Renal cortical epithelial cell (primary cell): Measurements from ENCODE around the gene NELFB. TPM values are rescaled to one million over a fixed set of nuclear protein-coding genes. Genes with fewer than 3 reads are reported as not detected.

Experiments used
- DNase-seq: peaks from one replicate; pipeline ENCODE4 v3.0.0-alpha.2; 2011; ENCODE audit warnings: low read depth
- total RNA-seq: library from RNA; depleted of rRNA; stranded (reverse); fragments of >200 nt; gene quantifications from 2 replicates; pipeline ENCODE4 v1.2.3, GENCODE V29; 2014

Gene NELFB
- total RNA-seq, 1 donor from 2014 or later, result 62.2 TPM

DNA sequence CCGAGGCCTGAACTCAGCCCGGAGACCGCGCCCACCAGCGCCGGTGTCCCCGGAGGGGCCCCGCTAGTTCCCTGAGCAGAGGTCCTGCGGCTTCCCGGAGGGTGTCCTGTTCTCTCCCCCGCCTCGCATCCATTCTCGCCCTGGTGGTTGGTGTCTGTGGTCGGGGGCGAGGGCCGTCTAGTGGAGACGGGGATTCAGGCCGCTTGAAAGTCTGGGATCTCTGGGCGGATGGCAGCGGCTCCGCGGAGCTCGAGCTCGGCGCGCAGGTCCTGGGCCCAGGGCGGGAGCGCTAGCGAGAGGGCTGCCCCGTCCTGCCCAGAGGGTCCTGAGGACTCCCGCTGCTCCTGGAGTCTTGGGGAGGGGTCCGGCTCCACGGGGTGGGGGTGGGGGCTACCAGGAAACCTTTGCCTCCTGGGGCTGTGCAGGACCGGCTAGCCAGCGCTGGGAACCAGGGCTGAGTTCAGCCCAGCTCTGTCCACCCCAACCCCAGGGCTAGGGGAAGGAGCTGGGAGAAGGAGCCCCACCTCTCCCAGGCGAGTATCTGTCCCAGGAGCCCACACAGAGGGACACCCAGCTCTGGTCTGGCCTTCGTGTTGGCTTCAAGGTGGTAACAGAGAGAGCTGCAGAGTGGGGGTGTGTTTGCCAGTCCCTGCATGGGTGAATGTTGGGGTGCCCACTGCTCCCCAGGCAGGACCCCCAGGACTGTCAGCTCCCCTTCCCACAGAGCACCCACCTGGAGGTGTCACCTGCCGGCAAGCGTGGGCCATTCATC, 26.4 kb downstream of the NELFB start:
- no peak for DNase-seq

DNA sequence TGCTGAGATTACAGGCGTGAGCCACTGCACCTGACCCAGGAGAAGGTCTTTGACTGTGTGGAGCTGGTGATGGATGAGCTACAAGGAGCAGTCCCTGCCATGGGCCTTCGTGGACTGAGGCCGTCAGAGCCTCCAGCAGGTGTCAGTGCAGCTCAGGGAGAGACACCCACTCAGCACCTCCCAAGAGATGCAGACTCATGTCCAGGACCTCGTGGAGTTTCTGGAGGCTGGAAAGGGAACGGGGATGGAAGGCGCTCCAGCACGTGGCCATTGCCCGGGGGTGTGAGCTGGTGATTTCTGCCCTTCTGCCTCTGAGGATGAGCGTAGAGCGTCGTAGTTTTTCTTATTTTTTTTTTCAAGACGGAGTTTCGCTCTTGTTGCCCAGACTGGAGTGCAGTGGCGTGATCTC, 31.9 kb downstream of the NELFB start:
- peak; percentile 65 for DNase-seq

DNA sequence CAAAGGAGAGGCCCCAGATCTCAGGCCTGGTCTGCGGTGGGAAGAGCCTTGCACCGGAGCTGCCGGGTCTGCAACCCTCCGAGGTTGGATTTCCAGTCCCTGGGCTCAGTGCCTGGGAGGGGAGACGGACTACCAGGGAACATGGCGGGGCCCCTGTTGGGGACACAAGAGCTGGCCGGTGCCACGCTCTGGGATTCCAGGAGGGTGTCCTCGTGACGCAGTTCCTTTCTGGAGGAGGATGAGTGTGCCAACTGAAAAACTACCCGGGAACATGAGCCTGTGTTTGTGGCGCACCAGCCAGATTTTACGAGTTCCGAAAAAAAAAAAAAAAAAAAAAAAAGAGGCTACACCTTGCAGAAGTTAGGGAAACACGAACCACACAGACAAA, 38.0 kb downstream of the NELFB start:
- DNase-seq, result no peak

DNA sequence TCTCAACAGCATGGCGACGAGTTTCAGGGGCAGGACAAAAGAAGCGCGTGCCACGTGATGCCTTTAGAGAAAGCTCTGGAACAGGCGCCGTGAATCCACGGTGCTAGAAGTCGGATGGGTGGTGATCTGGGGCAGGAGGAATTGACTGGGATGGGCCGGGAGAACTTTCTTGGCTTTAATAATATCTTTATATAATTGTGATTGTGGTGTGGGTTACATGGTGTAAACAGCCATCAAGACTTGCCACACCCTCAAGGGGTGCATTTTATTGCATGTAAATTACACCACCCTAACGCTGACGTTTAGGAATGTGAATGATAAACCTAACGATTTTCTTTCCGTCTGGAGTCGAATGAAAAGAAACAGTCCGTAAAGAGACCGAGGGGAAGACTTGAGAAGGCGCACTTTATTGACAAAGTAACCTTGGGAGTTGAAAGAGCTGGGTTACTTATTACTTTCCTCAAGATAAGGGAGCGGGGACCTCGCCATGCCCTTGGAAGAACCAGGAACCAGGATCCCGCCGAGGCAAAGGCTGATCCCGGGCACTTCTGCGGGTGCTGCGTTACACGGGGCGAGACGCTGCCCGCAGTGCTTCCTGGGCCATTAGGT, 38.5 kb downstream of the NELFB start:
- peak; percentile 64 for DNase-seq

DNA sequence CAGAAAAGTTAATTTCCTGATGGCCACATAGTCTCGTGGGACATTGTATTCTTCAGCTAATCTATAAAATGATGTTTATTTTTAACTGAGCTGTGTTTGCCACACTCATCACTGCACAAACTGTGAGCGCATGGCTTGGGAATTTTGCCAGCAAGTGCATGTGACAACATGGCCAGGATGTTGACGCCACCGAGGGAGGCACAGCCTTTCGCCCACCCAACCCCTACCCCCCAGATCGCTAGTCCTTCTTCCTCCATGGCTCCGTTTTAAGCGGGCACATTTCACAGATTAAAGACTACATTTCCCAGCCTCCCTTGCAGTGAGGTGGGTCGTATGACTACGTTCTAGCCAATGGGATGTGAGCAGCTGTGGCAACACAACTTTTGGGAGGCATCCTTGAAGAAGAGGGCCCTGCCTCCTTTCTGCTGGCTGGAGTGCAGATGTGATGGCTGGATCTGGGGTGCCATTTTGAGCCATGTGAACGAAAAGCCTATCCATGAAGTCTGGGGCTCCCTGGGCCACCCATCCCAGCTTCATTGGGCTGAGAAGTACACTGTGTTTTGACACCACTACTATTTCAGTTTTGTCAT, 39.1 kb downstream of the NELFB start:
- DNase-seq, result peak; percentile 63

DNA sequence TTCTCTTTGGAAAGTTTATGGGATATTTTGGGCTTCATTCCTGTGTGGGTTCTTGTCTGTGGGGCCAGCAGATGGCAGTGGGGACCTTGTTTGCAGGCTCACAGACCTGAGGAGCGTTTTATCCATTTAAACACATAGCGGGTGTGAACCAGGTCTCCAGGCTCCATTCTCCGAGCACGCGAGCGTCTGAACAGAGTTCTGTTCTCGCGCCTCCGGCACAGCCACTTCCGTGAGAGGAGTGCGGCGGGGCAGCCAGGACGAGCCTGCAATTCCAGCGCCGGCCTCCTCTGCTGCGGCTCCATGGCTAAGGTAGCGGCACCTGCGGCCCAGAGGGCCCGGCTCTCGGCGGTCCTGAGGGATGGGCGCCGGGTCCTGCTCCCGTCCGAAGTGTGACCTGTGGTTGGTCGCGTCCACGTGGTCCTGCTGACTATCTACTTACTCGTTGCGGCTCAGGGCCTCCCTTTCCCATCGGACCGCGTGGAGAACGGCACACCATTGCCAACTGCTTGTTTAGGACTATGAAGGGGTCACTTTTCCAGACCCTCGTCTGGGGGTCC, 39.6 kb downstream of the NELFB start:
- DNase-seq, result peak; percentile 27

DNA sequence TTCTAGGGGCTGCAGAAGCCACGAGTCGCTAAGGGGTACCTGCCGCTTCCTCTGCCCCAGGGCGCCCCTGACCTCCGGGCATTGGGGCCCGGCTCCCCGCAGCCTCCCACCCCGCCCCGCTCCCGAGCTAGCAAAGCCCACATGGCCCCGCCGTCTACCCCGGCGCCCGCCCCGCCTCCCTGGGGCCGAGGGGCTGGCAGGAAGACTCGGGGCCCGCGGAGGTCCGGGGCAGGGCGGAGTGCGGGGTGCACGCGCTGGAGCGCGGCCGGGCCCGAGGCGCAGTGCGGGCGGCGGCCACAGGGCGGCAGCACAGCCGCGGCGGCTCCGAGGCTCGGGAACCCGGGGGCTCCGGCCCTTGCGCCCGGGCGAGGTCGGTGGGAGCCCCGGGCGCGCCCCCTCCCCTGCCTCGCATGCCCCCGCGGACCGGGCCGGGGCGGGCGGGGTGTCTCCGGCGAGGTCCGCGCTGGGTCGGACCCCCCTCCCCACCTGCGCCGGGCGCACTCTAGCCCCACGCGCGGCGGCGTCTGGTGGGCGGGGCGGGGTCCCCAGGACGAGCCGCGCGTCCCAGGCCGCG, 40.2 kb downstream of the NELFB start:
- no peak for DNase-seq

DNA sequence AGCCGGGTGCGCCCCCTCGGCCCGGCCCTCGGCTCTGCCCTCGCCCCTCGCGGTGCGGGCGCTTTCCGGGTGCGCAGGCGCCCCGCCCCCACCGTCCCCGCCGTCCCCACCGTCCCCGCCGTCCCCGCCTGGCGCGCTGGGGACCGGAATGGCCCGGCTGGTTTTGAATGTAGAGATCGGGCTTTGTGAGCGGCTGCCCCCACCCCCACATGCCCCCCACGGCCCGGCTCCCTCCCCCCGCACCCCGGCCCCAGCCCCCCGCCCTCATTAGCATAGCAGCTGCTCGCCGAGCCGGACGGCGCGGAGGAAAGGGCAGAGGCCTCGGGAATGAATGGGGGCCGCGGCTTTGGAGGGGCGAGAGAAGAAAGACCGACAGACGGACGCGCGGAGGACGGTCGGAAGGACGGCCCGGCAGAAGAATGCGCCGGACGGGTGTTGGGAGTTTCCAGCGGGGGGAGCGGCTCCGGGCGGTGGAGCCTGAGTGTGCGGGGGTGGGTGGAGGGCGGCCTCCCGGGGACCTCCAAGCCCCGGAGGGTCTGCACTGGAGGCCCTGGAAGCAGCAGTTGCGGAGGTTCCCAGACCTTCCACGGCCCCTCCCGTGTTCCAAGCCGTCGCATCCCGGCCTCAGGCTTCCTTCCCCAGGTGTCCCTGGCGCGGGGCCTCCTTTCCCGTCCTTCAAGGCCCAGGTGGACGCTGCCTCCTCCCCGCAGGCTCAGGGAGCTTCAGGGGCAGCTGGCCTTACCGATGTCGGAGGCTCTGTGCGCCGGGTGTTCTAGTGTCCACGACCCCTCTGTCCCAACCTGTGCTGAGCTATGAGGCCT, 40.9 kb downstream of the NELFB start:
- DNase-seq, result no peak

DNA sequence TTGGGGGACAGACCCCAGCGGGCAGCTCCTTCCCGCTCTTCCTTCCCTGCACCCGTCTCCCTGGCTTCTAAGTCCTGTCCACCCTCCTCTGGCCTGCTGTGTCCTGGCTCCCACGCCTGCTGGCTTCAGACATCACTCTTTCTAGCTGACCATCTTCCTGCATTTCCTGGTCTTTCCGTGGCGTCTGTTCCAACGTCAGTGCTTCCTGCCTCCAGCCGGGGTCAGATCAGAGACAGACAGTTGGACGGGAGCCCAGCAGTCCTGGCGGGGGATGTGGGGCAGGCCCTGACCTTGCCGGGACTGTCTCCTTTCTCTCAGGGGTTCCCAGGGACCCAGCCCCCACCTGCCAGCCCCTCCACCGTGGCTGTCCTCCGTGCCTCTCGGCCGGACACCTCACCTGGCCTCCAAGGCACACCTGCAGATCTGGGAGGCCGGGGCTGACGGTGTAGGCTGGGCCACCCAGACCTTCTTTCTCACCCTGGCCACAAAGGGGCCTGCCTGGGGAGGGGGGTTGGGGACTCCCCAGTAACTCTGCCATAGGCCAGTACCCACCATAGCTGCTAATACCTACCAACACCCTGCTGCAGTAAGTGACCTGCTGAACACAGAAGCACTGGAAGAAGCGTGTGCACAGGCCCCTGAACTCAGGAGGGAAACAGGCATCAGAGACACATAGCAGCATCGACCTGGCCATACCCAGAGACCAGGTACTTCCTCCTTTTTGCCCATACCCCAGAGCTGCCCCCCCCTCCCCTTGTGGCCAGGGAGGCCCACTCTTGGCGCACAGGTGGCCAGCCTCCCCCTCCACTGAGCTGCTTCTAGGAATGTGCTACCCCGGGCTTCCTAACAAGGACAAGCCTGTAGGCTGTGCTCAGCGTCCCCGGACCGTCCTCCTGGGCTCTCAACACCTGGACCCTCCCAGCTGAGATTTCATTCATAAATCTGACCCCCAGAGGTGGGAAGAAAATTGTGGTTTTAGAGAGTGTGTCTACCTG, 41.8 kb downstream of the NELFB start:
- DNase-seq, result no peak

DNA sequence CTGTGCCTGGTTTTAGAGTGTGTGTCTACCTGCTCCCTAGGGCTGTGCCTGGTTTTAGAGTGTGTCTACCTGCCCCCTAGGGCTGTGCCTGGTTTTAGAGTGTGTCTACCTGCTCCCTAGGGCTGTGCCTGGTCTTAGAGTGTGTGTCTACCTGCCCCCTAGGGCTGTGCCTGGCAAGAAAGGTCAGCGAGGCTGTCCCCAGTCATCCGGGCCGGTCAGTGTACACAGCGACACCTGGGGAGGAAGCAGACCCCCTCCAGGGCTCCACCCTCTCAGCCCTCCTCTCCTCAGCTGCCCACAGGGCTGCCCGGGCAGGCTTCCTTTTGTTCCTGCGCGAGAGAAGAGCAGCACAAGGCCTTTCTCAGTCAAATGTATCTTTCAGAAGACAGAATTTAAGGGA, 42.8 kb downstream of the NELFB start:
- no peak for DNase-seq

DNA sequence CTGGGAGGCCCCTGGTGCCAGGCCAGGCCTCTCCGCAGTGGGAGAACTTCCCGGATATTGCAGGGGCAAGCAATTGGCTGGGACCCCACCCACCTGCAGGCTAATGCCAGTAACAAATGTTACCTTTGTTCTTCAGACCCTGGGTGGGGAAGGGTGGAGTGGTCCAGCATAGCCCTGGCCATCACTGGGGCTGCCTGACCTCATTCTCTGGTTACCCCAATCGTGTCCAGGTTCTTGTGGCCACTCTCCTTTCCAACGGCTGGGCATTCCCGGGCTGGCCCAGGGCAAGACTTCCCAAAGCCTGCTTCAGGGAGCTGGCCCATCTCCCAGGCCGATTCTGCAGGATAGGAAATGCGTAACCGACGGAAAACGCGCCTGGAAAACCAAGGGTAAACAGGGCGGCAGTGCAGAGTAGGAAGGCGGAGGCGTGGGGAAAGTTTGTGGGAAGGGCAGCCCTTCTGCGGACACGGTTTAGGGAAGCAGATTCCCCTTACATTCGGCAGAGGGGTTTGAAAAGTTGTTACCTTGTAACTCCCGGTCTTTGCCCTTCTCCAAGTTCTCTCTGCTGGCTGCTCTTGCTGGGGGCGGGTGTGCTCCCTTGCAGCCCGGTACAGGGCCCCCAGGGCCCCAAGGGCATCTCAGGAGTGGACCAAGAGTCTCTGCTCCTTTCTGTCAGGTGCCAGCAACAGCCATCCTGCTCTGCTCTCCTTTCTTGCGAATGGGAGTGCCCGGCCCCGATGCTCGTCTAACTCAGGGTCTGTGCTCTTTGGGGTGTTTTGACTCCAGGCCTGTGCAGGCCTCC, 43.5 kb downstream of the NELFB start:
- no peak for DNase-seq

DNA sequence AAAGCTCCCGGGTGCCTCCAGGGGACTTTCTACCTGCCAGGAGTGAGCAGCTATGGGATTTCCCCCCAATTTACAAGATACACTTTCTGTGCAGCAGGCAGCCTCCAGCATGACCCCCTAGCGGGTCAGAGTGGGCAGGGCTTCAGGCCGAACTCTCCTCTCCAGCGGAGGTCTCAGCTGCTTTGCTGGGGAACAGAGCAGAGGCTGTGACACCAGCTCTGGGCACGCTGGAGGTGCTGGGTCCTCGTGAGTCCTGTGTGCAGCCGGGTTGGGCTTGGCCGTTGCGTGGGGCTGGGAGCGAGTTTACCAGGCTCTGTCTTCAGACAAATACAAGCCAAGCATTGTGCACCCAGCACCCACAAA, 44.1 kb downstream of the NELFB start:
- DNase-seq, result no peak

DNA sequence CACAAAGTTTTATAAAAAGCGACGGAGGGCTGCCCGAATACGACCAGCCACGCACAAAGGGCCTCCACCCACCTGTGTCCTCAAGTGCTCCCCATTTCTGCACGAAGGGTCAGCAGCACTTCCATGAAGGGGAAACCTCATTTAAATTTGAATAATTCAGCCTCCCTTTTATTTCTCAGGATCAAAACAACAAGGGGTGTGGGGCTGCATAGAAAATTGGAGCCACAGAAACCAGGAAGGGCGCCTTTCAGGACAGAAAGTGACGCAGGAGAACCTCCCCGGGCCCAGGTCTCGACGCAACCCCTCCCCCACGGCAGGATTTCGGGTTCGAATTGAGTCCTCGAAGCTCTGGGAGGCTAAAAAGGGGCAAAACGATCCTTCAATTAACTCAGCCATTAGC, 44.8 kb downstream of the NELFB start:
- DNase-seq, result peak; percentile 12

DNA sequence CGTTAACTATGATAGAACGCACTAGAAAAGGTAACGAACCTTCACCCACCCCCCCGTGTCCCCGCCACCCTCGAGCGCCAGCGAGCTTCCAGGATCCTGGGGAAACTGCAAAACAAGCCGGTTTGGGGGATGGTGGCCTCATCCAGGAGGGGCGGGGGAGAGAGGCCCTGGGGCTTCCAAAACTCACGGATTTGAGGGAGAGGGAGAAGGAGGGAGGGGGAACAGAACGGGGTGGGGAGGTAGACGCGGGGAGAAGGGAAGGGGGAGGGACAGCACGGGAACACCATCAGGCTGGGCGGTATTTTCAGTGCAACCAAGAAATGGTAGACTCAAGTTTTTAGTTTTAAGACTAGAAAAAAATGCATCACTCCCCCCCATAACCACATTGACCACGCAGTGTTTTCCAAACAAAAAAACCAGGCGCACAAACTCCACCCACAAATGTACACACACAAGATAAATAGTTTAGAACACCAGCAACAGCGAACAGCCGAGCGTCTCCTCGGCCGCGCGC, 45.5 kb downstream of the NELFB start:
- DNase-seq, result no peak

DNA sequence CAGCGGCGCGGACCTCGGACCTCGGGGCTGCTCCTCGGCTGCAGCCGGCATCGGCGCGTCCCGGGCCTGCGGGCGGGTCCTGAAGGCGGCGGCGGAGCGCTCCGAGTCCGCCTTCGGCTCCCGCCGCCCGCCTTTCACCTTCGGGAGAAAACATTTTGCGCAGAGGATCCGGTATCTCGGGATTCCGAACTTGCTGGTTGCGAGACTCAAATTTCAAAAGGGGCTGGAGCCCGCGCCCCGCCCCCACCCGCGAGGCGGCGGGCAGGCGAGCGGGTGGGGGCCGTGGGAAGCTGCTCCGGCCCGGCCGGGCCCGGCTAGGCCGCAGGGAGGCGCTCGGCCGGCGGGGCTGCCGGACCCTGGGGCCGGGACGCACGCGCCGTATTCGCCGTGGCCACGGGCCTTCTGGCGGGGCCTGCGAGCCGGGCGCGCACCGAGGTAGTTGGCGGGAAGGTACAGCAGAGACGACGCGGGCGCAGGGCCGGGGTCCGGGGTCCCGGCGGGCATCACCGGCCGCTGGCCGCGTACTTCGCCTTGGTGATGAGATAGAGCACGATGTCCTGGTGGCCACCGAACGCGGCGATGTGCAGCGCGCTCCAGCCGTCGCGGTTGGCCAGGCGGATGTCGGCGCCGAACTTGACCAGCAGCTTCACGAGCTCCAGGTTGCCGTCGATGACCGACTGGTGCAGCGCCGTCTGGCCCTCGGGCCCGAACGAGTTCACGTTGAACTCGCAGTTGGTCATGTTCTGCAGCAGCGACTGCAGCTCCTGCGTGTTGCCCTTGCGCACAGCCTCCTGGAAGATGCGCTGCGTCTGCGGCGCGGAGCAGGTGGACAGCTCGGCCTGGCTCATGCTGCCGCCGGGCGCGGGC, 46.2 kb downstream of the NELFB start:
- DNase-seq, result no peak

DNA sequence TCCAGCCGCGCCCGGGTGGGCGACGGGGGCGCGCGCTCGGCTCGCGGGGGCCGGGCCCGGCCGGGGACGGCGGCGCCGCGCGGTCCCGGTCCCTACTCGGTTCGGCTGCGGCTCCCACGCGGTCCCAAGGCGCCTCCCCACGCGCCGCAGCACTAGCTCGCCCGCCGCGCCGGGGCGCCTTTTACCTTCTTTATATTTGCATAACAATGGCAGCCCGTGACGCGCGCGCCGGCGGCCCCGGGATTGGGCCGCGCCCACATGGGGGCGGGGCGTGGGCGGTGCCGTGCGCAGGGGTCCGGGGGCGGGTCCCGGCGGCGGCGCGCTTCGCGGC, 47.0 kb downstream of the NELFB start, which contains the start of gene NRARP:
TSS of gene NRARP (minus strand) at position 154 of the 331 bp plus-strand sequence. CDS start 343 bp downstream, outside the sequence.
- DNase-seq, result peak; percentile 21

DNA sequence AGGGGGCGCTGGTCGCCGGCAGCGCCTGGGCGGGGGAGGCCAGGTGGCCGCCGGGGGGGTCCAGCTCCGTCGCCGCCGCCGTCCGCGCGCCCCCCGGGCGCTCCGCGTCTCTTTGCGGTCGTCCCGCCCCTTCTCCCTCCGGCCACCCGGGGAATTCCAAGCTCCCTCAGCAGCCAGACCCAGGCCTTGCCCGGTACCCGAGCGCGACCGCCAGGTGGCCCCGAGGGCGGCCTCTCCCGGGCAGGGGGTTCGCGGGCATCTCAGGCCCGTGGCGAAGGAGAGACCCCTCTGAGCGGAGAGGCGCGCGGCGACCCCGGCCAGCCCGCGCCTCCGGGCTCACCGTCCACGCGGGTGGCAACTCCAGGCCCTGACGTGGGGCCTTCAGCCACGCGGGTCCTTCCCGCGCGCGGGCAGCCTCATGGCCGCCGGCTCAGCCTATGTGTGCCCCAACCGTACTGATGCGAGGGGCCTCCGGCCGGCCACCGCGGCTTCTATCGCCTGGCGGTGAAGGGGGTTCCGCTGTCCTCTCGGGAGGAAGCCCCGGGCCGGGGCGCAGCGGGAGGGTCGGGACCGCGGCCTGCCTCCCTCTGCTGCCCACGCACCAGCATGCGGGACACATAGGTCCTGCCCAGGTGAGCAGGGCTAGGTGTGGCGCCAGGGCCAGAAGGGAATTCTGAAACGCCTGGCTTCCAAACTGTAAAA, 47.5 kb downstream of the NELFB start:
- DNase-seq, result peak; percentile 28
